HG03571 (cell line): ENCODE results near the gene RELT.

Source experiments
- ATAC-seq: cut with Tn5 transposase; IDR thresholded peaks from one replicate; pipeline ENCODE4 v1.9.1; 2021; ENCODE audit not compliant: unreplicated experiment

RELT gene

DNA sequence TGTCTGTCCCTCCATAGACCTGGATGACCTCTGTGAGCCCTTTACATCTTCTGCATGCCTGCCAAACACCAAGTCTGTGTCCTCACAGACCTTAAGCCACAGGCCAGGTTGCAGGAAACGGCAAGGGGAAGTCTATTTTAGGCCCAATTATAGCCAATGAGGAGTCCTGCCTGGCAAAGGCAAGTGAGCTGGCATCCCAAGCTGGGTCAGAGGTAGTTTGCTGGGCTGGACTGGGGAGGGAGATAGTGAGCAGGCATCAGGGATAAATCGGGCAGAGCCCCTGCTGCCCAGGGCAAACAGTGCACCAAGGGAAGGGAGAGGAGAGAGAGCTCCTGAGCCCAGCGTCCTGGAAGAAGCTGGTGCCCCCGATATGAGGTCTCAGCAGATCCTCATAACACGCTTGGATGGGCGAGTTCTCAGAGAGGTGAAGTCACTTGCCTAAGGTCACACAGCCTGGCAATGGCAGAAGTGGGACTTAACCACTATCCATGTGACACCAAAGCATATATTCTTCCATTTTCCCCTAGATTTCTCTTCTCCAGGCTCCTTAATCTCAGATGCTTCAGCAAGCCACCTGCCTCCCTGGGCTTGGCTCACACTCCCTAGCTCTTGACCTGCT, 3.7 kb upstream of the RELT start:
- ATAC-seq, result no peak

DNA sequence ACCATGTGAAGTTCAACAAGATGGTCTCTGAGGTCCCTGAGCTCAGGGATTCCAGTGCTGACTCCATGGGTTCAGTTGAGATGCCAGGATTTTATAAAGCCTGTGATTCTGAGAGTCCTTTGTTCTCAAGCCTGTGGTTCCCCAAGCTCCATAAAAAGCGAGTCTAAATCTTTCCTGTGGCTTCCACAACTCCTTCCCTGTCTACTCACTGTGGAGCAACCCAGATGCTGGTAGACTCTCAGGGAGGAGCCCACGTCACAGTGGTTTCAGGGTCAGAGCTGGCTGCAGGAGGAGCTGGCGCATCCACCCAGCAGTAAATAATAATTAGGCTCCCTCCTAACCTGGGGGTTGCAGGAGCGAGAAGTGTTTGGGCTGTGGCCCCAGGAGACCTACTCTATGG, 2.0 kb upstream of the RELT start:
- ATAC-seq, result no peak

DNA sequence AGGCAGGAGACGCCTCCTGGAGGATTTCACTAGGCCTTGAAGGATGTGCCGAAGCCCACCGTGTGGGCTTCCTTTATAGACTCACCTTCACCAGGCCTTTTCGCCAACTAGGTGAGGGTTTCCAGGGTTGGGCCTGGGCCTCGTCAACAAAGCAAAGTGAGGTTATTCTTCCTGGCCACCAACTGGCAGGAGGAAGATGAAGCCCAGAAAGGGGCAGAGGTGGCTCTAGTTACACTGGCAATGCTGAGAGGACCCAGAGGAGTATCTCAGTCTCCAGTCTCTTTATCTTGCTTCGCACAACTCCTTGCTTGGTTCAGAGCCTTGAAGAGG, 404 bp upstream of the RELT start:
- no peak for ATAC-seq

DNA sequence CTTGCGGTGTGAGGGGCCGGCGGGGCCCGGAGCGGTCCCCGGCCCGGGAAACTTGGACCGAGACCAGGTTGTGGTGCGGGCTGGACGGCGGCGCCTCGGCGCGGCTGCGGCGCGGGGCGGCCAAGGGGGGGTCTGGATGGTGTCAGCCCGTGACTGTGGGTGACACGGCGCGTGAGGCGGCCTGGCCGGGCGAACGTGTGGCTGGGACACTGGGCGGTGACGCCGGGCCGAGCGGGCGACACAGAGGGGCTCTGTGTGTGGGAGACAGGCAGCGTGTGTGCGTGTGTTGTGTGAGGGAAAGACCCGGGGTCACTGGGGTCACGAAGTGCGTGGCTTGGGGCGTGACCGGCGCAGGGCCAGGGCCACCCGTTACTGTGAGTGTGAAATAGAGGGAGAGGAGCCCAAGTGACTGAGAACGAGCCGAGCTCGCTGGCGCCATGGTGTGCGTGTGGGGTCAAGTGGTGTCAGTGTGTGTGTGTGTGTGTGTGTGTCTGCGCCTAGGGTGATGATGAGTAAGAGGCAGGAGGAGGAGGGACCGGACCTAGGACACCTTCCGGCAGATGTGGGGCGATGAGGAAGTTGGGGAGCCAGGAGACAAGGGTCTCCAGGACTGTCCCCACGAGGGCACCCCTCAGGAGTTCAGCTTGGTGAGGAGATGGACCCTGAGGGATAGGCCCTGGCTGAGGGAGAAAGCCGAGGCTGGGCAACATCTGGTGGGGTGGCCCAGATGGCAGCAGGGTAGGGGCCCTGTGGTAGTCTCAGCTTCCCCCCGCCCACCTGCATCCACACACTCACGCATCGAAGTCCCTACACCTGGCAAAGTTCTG, 817 bp downstream of the RELT start:
- peak; percentile 2 for ATAC-seq

DNA sequence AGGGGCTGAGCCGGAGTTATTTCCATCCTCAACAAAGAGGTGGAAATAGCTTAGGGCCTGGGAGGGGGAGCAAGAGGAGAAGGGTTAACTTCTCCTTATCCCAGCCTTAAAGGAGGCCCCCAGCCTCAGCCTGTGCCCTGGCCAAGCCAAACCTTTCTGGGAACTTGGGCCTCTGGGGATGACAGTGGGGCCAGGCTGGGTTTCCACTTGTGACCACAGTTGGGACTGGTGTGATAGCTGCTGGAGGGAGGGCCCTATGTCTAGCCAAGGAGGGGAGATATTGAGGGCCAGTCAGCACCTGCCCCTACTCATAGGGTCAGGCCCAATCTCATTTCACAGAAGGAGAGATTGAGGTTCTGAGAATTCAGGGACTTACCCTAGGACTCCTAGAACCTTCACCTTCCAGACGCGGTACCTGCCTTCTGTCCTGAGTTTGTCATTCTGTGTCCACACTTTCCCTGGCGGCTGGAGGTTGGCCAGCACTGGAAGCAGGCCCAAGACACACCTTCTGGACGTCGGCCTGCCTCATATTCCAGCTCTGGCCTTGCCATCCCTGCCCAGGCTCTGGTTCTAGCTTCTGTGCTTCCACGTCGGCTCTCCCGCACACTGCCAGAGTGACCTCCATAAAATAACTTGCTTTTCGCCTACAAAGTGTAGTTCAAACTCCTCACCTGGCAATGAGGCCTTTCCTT, 3.1 kb downstream of the RELT start:
- ATAC-seq, result no peak

DNA sequence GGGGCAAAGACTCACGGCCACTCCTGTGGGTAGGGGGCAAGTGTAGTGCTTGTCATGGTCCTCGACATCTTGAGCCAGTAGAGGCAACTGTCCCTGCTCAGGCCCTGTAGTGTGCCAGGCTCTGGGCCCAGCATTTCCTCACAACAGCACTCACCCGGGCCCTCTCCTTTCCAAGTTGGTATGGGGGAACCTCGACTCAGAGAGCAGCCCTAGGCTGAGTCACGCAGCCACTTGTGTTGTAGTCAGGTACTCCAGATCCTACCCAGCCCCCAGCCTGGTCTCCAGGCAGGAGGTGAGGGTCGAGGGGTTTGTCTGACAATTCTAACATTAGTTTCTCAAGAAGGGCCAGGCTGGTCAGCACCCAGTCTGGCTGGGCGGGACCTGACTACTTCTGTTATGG, 4.1 kb downstream of the RELT start:
- no peak for ATAC-seq

DNA sequence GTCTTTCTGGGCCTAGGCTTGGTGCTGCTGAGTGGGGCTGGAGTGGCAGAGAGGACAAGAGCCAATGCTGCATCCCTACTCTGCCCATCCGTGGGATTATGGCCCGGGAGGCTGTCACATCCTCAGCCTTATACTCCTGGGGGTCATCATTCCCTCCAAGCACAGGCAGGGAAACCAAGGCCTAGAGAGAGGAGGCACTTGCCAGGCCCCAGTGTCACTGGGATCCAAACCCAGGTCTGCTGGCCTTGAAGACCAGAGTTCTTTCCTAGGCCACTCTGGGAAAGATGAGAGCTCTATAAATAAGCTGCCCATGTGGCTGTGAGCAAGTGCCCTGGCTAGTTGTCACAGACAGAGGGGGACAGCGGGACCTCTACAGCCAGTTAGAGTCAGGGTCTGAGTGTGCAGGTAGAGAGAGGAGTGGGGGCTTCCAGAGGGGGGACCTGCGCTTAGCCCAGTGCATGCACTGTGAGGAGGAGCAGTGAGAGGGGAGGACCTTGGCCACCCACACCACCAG, 4.8 kb downstream of the RELT start:
- no peak for ATAC-seq

DNA sequence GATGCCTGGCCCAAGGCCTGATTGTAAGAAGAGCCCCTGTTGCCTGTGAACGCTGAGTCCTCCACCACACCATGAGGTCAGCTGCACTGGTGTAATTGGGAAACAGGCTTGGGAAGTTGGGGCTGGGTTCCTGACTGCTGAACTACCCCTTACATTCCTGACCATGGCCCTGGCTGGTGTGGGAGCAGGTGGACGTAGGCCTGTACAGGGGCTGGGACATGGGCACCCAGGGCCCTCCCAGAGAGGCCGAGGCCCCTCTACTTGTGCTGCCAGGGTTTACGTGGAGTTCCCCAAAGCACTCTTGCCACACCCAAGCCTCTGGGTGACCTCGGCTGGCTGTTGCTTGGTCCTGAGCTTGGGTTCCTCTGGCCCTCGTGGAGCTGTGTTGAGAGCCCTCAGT, 5.4 kb downstream of the RELT start:
- ATAC-seq, result no peak

DNA sequence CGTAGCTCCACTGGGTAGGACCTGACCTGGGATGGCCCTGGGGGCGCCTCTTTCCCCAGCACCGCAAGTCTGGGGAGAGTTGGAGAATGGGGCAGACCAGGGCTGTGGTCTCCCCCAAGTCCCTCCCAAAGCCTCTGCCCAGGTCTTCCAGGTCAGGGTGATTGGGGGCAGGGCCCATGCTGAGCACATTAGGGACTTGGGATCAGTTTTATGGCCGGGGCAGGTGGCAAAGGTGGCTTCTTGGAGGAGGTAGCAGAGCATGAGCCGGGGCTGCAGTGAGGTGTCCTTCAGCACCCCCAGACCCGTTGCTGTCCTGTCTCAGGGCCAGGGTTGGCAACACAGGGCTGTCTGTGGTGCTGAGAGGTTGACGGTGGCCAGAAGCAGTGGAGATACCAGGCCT, 6.0 kb downstream of the RELT start:
- ATAC-seq, result no peak

DNA sequence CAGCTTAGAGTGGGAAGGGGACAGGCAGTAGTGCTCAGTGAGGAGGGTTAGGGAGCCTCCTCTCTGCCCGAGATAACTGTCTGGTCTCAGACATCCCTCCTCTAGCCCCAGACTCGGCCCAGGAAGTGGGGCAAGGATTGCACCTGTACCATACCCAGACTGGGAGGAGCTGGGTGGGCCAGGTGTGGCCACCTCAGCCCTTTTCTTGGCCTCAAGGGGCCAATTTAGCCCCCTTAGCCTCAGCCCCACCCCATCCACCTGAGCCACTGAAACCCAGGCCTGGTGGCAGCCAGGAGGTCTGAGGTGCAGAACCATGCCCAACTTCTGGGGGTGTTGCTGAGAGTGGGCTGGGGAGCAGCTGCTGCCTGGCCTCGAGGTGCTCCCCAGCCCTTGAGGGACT, 6.5 kb downstream of the RELT start:
- ATAC-seq, result no peak

DNA sequence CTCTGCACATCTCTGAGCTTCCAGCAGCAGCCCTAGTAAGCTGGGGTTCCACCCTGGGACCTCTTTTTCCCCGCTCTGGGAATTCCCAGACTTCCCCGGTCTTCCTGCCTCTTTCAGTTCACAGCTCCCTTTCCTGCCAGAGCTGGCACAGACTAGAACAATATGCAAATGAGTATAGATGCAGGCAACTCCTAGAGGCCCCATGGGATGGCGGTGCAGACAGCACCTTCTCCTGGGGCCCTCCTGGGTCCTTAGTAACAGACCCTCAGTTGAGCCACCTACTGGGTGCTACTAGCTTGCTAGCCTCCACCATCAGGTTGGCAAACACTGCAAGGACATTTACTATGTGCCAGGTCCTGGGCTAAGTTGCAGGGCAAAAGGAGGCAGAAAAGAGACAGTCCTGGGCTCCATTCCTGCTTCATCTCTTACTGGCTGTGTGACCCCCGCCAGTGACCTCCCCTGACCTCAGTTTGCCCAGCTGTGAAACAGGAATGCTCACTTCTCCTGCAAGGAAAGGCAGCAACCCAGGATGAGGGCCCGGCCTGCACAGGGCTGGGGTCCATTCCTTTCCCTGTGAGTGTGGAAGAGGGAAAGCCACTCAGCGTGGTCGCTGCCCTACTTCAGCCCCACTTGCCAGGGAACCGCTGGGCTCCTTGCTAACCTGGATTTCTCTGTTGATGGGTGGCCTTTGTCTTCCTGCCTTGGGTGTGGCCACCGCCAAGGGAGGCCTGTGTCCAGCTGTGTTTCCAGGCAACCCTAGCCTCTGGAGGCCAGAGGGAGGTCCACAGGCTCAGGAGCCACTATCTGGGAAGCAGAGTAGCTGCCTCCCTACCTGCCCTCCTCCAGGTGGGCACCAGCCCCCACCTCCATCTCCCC, 7.3 kb downstream of the RELT start:
- no peak for ATAC-seq

DNA sequence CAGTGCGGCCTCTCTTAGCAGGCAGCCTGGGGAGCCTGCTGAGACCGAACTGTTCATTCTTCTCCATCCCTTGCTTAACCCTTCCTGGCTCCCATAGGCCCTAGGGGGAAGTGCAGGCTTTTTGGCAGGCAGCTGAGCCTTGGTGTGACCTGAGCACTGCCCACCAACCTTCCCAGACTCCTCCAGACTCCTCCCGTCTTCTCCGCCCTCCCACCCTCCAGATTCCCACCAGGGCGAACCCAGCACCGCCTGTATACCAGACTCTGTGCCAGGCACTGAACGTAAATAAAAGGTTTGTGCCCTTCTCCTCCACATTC, 7.9 kb downstream of the RELT start:
- ATAC-seq, result no peak

DNA sequence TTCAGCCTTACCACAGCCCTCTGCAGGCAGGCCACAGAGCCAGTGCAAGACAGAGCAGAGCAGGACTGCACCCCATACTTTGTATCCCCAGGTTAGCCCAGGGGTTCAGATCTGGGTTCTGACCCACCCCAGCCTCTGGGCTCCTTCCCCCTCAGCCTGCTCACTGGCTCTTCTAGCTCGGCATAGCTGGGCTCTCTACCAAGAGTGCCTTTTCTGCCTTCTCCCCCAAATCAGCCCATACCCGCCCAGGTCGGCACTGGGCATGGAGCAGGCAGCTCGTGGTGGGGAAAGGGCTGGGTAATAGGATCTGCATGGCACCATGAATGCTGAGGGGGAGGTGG, 8.3 kb downstream of the RELT start:
- ATAC-seq, result no peak

DNA sequence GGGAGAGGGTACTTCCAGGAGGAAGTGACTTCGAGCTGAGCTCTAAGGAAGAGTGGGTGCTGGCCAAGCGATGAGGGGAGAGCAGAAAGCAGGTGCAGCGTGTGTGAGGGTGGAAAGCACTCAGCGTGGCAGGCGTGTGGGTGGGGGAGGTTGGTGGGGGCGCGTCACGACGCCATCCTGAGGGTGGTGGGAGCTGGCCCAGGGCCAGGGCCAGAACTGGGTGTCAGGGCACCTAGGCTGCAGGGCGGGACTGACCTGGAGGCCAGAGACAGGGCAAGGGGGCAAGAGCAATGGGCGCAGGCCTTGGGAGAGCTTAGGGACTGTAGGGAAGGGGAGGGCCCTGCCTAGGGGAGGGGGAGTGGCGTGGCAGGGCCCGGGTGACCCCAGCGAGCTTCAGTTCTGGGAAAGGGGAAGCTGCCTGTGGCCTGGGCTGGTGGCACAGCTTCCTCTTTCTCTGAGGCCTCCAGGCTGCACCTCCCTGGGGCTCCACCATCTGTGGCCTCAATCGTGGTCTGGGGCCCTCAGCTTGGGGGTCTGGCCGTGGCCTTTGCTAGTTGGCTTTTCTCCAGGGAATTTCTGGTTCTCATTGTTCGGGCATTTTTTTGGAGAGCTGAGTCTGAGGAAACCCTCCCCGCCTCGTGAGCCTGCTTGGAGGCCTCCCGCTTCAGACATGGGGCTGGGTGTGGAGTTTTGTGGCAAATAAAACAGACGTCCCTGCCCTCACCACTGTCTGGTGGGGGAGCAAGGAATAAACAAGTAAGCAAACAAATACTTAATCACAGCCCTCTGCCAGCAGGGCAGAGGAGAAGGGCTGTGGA, 8.9 kb downstream of the RELT start:
- no peak for ATAC-seq

DNA sequence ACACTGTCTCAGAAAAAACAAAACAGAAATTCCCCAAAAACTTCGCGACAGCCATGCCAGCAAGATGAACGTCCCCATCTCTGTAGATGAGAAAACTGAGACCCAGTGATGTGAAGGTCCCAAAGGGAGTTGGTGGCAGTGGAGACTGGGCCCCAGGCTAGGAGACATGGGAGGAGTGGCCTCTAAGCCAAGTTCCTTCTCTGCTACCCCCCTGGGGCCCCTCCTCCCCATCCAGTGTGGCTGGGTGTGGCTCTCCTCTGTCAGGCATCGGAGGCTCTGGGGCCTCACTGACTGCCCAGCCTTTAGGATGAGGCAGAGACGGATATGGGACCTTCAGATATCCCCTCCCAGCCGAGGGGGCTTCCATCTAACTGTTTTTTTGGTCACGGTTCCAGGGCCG, 9.8 kb downstream of the RELT start:
- ATAC-seq, result no peak

DNA sequence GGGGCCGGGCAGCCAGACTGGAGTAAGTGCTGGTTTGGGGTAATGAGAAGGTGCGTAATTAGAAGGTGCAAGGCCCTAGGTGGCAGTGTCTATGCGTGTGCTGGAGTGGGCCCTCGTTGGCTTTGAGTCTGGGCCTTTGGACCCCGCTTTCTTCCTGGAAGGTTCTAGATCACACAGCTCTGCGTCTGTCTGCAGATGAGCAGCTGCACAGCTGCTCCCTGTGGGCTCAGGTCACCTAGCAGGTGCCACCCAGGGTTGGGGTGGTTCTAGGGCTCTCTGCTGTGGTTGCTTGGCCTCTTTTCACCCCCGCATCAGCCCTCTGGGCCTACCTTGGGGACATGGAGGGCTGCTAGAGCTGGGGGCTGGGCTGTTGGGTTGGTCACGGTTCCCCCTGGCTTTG, 10.3 kb downstream of the RELT start:
- ATAC-seq, result no peak

DNA sequence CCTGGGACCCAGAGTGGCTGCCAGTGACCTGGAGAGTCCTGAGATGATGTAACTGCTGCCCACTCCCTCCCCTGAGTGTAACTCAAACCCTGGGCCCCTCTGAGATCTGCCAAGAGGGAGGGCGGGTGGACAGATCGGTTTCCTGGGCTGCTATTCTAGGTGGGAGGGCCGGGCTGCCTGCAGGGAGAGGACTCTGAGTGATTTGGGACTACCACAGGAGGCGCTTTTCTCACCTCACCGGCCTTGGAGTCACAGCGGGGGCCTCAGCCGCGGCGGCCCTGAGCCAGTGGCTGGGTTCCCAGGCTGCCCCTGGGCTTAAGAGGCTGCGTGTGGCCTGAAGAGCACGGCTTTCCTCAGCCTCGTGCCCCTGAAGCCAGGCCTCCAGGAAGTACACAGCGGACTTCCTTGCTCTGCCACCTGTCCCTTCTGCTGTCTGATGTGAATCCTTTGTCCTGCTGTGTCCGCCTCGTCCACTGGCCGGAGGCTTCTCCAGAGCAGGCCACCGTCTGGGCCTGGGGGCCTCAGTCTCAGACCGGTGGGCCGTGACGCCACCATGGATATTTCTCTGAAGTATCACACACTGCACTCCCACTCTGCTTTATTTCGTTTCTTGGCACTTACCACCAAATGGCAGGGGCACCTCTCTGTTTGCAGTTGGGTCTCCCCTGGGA, 11.5 kb downstream of the RELT start:
- no peak for ATAC-seq

DNA sequence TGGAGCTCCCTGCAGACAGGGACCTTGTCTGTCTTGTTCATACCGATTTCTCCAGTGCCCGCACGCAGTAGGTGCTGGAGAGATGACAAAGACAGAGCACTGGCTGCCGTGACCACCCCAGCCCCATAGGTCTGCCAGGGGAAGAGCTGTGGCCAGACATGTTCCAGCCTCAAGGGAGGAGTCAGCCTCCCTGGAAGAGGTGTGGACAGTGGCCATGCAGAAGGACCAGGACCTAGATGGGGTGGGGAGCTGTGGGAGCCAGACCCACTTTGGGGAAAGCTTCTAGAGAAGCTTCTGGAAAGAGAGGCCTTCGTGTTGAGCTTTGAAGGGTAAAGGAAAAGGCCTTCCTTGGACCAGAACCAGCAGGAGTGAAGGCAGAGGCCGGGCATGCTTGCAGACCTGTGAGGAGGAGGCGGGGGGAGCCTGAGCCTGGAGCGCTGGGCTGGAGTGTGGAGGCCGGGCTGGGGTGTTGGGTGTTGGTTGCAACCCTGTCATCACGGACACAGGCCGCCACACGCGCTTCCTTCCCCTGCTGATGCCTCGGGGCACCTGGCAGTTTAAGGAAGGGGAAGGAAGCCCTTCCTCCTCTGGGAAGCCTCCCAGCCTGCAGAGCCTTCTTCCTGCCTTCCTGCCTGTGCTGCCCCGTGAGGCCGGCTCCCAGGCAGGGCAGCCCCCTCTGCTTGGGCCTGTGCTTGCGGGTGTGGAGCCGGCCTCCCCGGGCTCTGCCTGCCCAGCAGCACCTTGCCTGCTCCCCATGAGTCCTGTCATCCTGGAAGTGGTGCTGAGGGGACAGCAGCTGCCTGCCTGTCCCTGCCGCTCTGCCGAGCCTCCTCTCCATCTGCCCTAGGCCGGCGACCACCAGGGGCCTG, 12.3 kb downstream of the RELT start:
- ATAC-seq, result no peak

DNA sequence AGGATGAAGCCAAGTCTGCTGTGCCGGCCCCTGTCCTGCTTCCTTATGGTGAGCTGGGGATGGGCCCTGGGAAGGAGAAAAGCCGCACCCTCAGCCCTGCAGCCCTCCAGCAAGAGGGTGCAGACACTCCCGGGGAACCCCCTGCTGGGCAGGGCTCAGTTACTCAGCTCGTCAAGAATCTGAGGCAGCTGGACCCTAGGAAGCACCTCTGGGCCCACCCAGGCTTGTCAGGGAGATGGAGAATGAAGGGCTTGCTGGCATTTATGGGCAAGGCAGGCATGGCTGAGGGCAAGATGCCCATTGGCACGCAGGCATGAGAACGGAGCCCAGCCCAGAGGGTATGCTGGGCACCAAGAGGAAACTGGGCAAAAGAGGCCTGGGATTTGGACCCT, 12.9 kb downstream of the RELT start:
- no peak for ATAC-seq
